HEK293 (cell line): Measurements from ENCODE around the gene CD300LG.

Source experiments
- CTCF ChIA-PET: fragments of 350-600 bp; formaldehyde crosslinking; extraction: SDS; loops from one replicate; lab custom pipeline; 2021; ENCODE audit warnings: antibody characterized with exemption; lab: Yijun Ruan, JAX
- POLR2A ChIA-PET: fragments of 300-600 bp; formaldehyde crosslinking; extraction: SDS; loops from one replicate; lab custom pipeline; 2020; ENCODE audit warnings: antibody characterized with exemption, inconsistent platforms; lab: Yijun Ruan, JAX
- H3K27ac ChIP-seq: fragments of 200-500 bp; sonication (Bioruptor generic); 2 replicates; pipeline ENCODE4 v1.5.1; 2014; ENCODE audit warnings: low read depth, low read length, control low read depth, inconsistent platforms; ENCODE audit errors: extremely low read depth
- H3K36me3 ChIP-seq, 2 experiments: fragments of 200-500 bp in 1 of 2; sonication (Bioruptor generic) in 1 of 2; 1 replicate in 1 of 2; 2 replicates in 1 of 2; pipeline ENCODE4 v1.5.1; 2014 to 2017; ENCODE audit warnings: inconsistent platforms in 2 of 2, low read length in 2 of 2; ENCODE audit not compliant: control insufficient read depth in 2 of 2, insufficient read depth in 1 of 2
- H3K4me1 ChIP-seq: fragments of 200-500 bp; sonication (Bioruptor generic); 2 replicates; pipeline ENCODE4 v1.5.1; 2014; ENCODE audit warnings: mild to moderate bottlenecking, low read length, inconsistent platforms; ENCODE audit not compliant: control insufficient read depth, insufficient read depth
- H3K4me3 ChIP-seq: 2 replicates; pipeline ENCODE4 v1.5.1; 2011; ENCODE audit warnings: low read depth, mild to moderate bottlenecking, control low read depth, low read length, moderate library complexity
- H3K9me3 ChIP-seq: fragments of 200-500 bp; sonication (Bioruptor generic); 2 replicates; pipeline ENCODE4 v1.5.1; 2014; ENCODE audit warnings: low read depth, low read length, inconsistent platforms; ENCODE audit not compliant: control insufficient read depth, insufficient read depth
- HIC1 ChIP-seq: fragments of 450-650 bp; formaldehyde crosslinking; IDR thresholded peaks from 2 replicates; pipeline ENCODE4 v1.5.1; 2016; ENCODE audit warnings: missing biosample characterization, missing genetic modification characterization
- HOXC10 ChIP-seq: sonication (generic); formaldehyde crosslinking; IDR thresholded peaks from 2 replicates; pipeline ENCODE4 v1.8.1; 2023; ENCODE audit warnings: mild to moderate bottlenecking, missing genetic modification reagents
- HOXD13 ChIP-seq: sonication (generic); formaldehyde crosslinking; IDR thresholded peaks from 2 replicates; pipeline ENCODE4 v1.8.0; 2022; ENCODE audit warnings: missing genetic modification reagents, borderline replicate concordance
- KLF1 ChIP-seq: fragments of 450-650 bp; formaldehyde crosslinking; IDR thresholded peaks from 2 replicates; pipeline ENCODE4 v1.5.1; 2016; ENCODE audit warnings: missing biosample characterization, missing genetic modification characterization
- ZBTB6 ChIP-seq: fragments of 450-650 bp; formaldehyde crosslinking; IDR thresholded peaks from 2 replicates; pipeline ENCODE4 v1.5.1; 2017; ENCODE audit warnings: missing biosample characterization, missing genetic modification characterization
- ZFHX2 ChIP-seq: fragments of 450-650 bp; formaldehyde crosslinking; conservative IDR thresholded peaks from 2 replicates; pipeline ENCODE4 v1.5.1; 2016; ENCODE audit warnings: missing biosample characterization, missing genetic modification characterization
- ZNF114 ChIP-seq: fragments of 450-650 bp; formaldehyde crosslinking; IDR thresholded peaks from 2 replicates; pipeline ENCODE4 v1.5.0; 2017; ENCODE audit warnings: missing biosample characterization, missing genetic modification characterization
- ZNF155 ChIP-seq: fragments of 450-650 bp; formaldehyde crosslinking; IDR thresholded peaks from 2 replicates; pipeline ENCODE4 v1.5.1; 2016; ENCODE audit warnings: missing biosample characterization, missing genetic modification characterization
- ZNF157 ChIP-seq: fragments of 450-650 bp; formaldehyde crosslinking; IDR thresholded peaks from 2 replicates; pipeline ENCODE4 v1.5.1; 2016; ENCODE audit warnings: missing biosample characterization, missing genetic modification characterization
- ZNF16 ChIP-seq: fragments of 450-650 bp; formaldehyde crosslinking; IDR thresholded peaks from 2 replicates; pipeline ENCODE4 v1.5.1; 2016; ENCODE audit warnings: low read depth, missing biosample characterization, missing genetic modification characterization
- ZNF2 ChIP-seq: fragments of 450-650 bp; formaldehyde crosslinking; IDR thresholded peaks from 2 replicates; pipeline ENCODE4 v1.5.1; 2016; ENCODE audit warnings: missing biosample characterization, missing genetic modification characterization
- ZNF292 ChIP-seq: fragments of 450-650 bp; formaldehyde crosslinking; IDR thresholded peaks from 2 replicates; pipeline ENCODE4 v1.5.1; 2016; ENCODE audit warnings: low read depth, missing biosample characterization, missing genetic modification characterization, borderline replicate concordance
- ZNF473 ChIP-seq: fragments of 450-650 bp; formaldehyde crosslinking; IDR thresholded peaks from 2 replicates; pipeline ENCODE4 v1.5.1; 2017; ENCODE audit warnings: missing biosample characterization, missing genetic modification characterization
- ZNF639 ChIP-seq: fragments of 450-650 bp; formaldehyde crosslinking; IDR thresholded peaks from 2 replicates; pipeline ENCODE4 v1.5.1; 2016; ENCODE audit warnings: missing biosample characterization, missing genetic modification characterization
- ZNF654 ChIP-seq: fragments of 450-650 bp; formaldehyde crosslinking; IDR thresholded peaks from 2 replicates; pipeline ENCODE4 v1.5.1; 2016; ENCODE audit warnings: low read depth, missing biosample characterization, missing genetic modification characterization
- ZNF692 ChIP-seq: fragments of 450-650 bp; formaldehyde crosslinking; IDR thresholded peaks from 2 replicates; pipeline ENCODE4 v1.5.1; 2016; ENCODE audit warnings: missing biosample characterization, missing genetic modification characterization
- ZSCAN4 ChIP-seq: fragments of 450-650 bp; formaldehyde crosslinking; IDR thresholded peaks from 2 replicates; pipeline ENCODE4 v1.5.1; 2017; ENCODE audit warnings: missing biosample characterization, missing genetic modification characterization

The CD300LG gene

GRCh38 chr17:43864161-43864984 lies 17.4 kb downstream of the CD300LG start:
- H3K27ac ChIP-seq, result no peak overlapping the region
- POLR2A ChIA-PET, result interaction anchor here (0.7 to 1.0 kb wide), 2 partner anchors 14 to 32 kb away, joined by 3 to 4 read pairs; no protein-coding TSS in a partner anchor
- TF ChIP-seq ZNF692 (tag by site-specific recombination), result no peak
- TF ChIP-seq ZFHX2 (tag by site-specific recombination), result no peak
- no peak for TF ChIP-seq ZNF473 (tag by site-specific recombination)
- TF ChIP-seq HOXC10 (CRISPR knock-in tag), result no peak
- no peak for TF ChIP-seq ZNF2 (tag by site-specific recombination)
- no peak for TF ChIP-seq ZNF155
- no peak for TF ChIP-seq ZNF654 (tag by site-specific recombination)
- no peak for TF ChIP-seq ZNF16 (tag by site-specific recombination)
- no peak for TF ChIP-seq KLF1
- no peak for TF ChIP-seq ZNF639
- TF ChIP-seq ZNF157 (tag by site-specific recombination), result no peak
- no peak for TF ChIP-seq HOXD13 (CRISPR knock-in tag)
- TF ChIP-seq ZNF292 (tag by site-specific recombination), result no peak
- no peak for TF ChIP-seq ZBTB6
- TF ChIP-seq HIC1 (tag by site-specific recombination), result no peak
- TF ChIP-seq ZNF114, result no peak
- no peak for TF ChIP-seq ZSCAN4 (tag by site-specific recombination)
- H3K4me3 ChIP-seq, result no peak overlapping the region
- H3K4me1 ChIP-seq, result no peaks in the 10 kb centered on the region
- H3K36me3 ChIP-seq, result no peaks in the 10 kb centered on the region
- CTCF ChIA-PET, result interaction anchor here (0.6 to 5.8 kb wide), 4 partner anchors 14 to 234 kb away, joined by 3 to 29 read pairs (median 8); no protein-coding TSS in a partner anchor
- no peaks in the 10 kb centered on the region for H3K9me3 ChIP-seq
